SK-N-SH treated with all-trans-retinoic acid at 6 μM for 48 hours (cell line): ENCODE measurements around the gene ZDHHC9.

ENCODE experiments used
- ATAC-seq: fragments of 200-7000 bp; cut with Tn5 transposase; 3 replicates; pipeline ENCODE4 v1.9.1; 2020; ENCODE audit warnings: mild to moderate bottlenecking, moderate library complexity
- BACH2 ChIP-seq: fragments of 250-450 bp; sonication (Bioruptor Pico); IDR thresholded peaks from 2 replicates; pipeline ENCODE4 v1.9.0; 2021; ENCODE audit warnings: mild to moderate bottlenecking, borderline replicate concordance
- CSDC2 ChIP-seq: fragments of 250-450 bp; sonication (Bioruptor Pico); IDR thresholded peaks from 2 replicates; pipeline ENCODE4 v1.5.0; 2020; ENCODE audit warnings: mild to moderate bottlenecking, moderate library complexity
- CSRNP3 ChIP-seq: fragments of 250-450 bp; sonication (Bioruptor Pico); IDR thresholded peaks from 2 replicates; pipeline ENCODE4 v1.5.1; 2021; ENCODE audit warnings: mild to moderate bottlenecking, moderate library complexity
- ESRRG ChIP-seq: fragments of 250-450 bp; sonication (Bioruptor Pico); IDR thresholded peaks from 2 replicates; pipeline ENCODE4 v1.6.1; 2021; ENCODE audit warnings: mild to moderate bottlenecking
- GLIS3 ChIP-seq: fragments of 250-450 bp; sonication (Bioruptor Pico); IDR thresholded peaks from 2 replicates; pipeline ENCODE4 v1.5.0; 2020; ENCODE audit warnings: mild to moderate bottlenecking, moderate library complexity
- OSR1 ChIP-seq: fragments of 250-450 bp; sonication (Bioruptor Pico); IDR thresholded peaks from 2 replicates; pipeline ENCODE4 v1.8.0; 2022; ENCODE audit warnings: moderate library complexity, mild to moderate bottlenecking, inconsistent platforms
- PATZ1 ChIP-seq: fragments of 250-450 bp; sonication (Bioruptor Pico); IDR thresholded peaks from 2 replicates; pipeline ENCODE4 v1.8.0; 2020; ENCODE audit warnings: mild to moderate bottlenecking, moderate library complexity, borderline replicate concordance
- POU6F1 ChIP-seq: fragments of 250-450 bp; sonication (Bioruptor Pico); IDR thresholded peaks from 2 replicates; pipeline ENCODE4 v1.8.0; 2021; ENCODE audit warnings: low read depth, mild to moderate bottlenecking, moderate library complexity, borderline replicate concordance
- PPARA ChIP-seq: fragments of 250-450 bp; sonication (Bioruptor Pico); IDR thresholded peaks from 2 replicates; pipeline ENCODE4 v1.5.0; 2020; ENCODE audit warnings: mild to moderate bottlenecking, borderline replicate concordance
- RARB ChIP-seq: fragments of 250-450 bp; sonication (Bioruptor Pico); IDR thresholded peaks from 2 replicates; pipeline ENCODE4 v1.8.0; 2021; ENCODE audit warnings: mild to moderate bottlenecking, moderate library complexity
- SNAI2 ChIP-seq: fragments of 250-450 bp; sonication (Bioruptor Pico); IDR thresholded peaks from 2 replicates; pipeline ENCODE4 v1.5.0; 2020; ENCODE audit warnings: mild to moderate bottlenecking, moderate library complexity
- TCF4 ChIP-seq: fragments of 250-450 bp; sonication (Bioruptor Pico); IDR thresholded peaks from 2 replicates; pipeline ENCODE4 v1.8.0; 2021; ENCODE audit warnings: mild to moderate bottlenecking, moderate library complexity, borderline replicate concordance
- TOX ChIP-seq: fragments of 250-450 bp; sonication (Bioruptor Pico); IDR thresholded peaks from 2 replicates; pipeline ENCODE4 v1.8.0; 2021; ENCODE audit warnings: mild to moderate bottlenecking, moderate library complexity, borderline replicate concordance
- ZC3H10 ChIP-seq: fragments of 250-450 bp; sonication (Bioruptor Pico); IDR thresholded peaks from 2 replicates; pipeline ENCODE4 v1.5.1; 2021; ENCODE audit warnings: mild to moderate bottlenecking, moderate library complexity
- ZFP3 ChIP-seq: fragments of 250-450 bp; sonication (Bioruptor Pico); IDR thresholded peaks from 2 replicates; pipeline ENCODE4 v1.5.0; 2020; ENCODE audit warnings: mild to moderate bottlenecking, moderate library complexity
- ZFP30 ChIP-seq: fragments of 450-650 bp; formaldehyde crosslinking; IDR thresholded peaks from 2 replicates; pipeline ENCODE4 v1.5.0; 2022; ENCODE audit warnings: mild to moderate bottlenecking, moderate library complexity
- ZNF565 ChIP-seq: fragments of 450-650 bp; formaldehyde crosslinking; conservative IDR thresholded peaks from 2 replicates; pipeline ENCODE4 v1.5.0; 2020; ENCODE audit warnings: low read depth, mild to moderate bottlenecking, moderate library complexity
- ZNF70 ChIP-seq: fragments of 450-650 bp; formaldehyde crosslinking; IDR thresholded peaks from 2 replicates; pipeline ENCODE4 v1.5.0; 2020; ENCODE audit warnings: mild to moderate bottlenecking, moderate library complexity
- TF ChIP-seq, protein P1 (sequence below): fragments of 250-450 bp; sonication (Bioruptor Pico); IDR thresholded peaks from 2 replicates; pipeline ENCODE4 v1.5.1; 2020; ENCODE audit warnings: low read depth, mild to moderate bottlenecking, moderate library complexity

Gene ZDHHC9

GRCh38 chrX:129780441-129781105, 63.1 kb downstream of the ZDHHC9 start:
- ATAC-seq: no peak

GRCh38 chrX:129779747-129780146, 63.9 kb downstream of the ZDHHC9 start, which contains the start of gene SASH3:
TSS of gene SASH3 (plus strand) at chrX:129779949. CDS start at chrX:129780098, 149 bp downstream.
- no peak for ATAC-seq
- no peak for TF ChIP-seq ZFP30
- TF ChIP-seq BACH2: no peak
- no peak for TF ChIP-seq PPARA (CRISPR knock-in tag)
- TF ChIP-seq ZFP3: no peak
- TF ChIP-seq, protein P1, sequence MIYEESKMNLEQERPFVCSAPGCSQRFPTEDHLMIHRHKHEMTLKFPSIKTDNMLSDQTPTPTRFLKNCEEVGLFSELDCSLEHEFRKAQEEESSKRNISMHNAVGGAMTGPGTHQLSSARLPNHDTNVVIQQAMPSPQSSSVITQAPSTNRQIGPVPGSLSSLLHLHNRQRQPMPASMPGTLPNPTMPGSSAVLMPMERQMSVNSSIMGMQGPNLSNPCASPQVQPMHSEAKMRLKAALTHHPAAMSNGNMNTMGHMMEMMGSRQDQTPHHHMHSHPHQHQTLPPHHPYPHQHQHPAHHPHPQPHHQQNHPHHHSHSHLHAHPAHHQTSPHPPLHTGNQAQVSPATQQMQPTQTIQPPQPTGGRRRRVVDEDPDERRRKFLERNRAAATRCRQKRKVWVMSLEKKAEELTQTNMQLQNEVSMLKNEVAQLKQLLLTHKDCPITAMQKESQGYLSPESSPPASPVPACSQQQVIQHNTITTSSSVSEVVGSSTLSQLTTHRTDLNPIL (CRISPR knock-in tag): no peak
- TF ChIP-seq ESRRG (CRISPR knock-in tag): no peak
- no peak for TF ChIP-seq CSRNP3
- TF ChIP-seq RARB (CRISPR knock-in tag): no peak
- TF ChIP-seq ZNF70 (CRISPR knock-in tag): no peak
- TF ChIP-seq CSDC2: no peak
- TF ChIP-seq ZC3H10 (CRISPR knock-in tag): no peak
- no peak for TF ChIP-seq POU6F1 (CRISPR knock-in tag)
- no peak for TF ChIP-seq OSR1 (CRISPR knock-in tag)
- TF ChIP-seq GLIS3 (CRISPR knock-in tag): no peak
- no peak for TF ChIP-seq PATZ1 (CRISPR knock-in tag)

More at GRCh38 chrX:129780441-129781105, 63.1 kb downstream of the ZDHHC9 start:
- TF ChIP-seq GLIS3 (CRISPR knock-in tag): no peak
- TF ChIP-seq POU6F1 (CRISPR knock-in tag): no peak
- no peak for TF ChIP-seq ZFP30

GRCh38 chrX:129779086-129779672, 64.5 kb downstream of the ZDHHC9 start:
- no peak for TF ChIP-seq ZC3H10 (CRISPR knock-in tag)
- TF ChIP-seq ZNF70 (CRISPR knock-in tag): no peak
- TF ChIP-seq TCF4: no peak
- TF ChIP-seq RARB (CRISPR knock-in tag): no peak
- no peak for TF ChIP-seq OSR1 (CRISPR knock-in tag)
- TF ChIP-seq ESRRG (CRISPR knock-in tag): no peak
- no peak for TF ChIP-seq CSRNP3
- TF ChIP-seq TOX: no peak
- TF ChIP-seq, protein P1 (CRISPR knock-in tag): no peak
- TF ChIP-seq PATZ1 (CRISPR knock-in tag): no peak
- no peak for TF ChIP-seq SNAI2 (CRISPR knock-in tag)
- TF ChIP-seq ZNF565 (CRISPR knock-in tag): no peak
- TF ChIP-seq, all 23 proteins: peak for 0
- no peak for ATAC-seq
